ENCODE results near the gene EP400.

The EP400 gene

GRCh38 chr12:132056320-132056719, 106.6 kb downstream of the EP400 start:
- TF ChIP-seq CTCF (IDR thresholded peaks at IDR 0.05; ENCODE audit: extremely low read depth, insufficient read depth, missing control alignments) = no peak
- in situ Hi-C loops (cut with MboI; ENCODE audit: low pct_unique_long_range_greater_than_20kb, low sequenced_read_pairs, unreplicated experiment) = no loop called here
- DNase-seq (ENCODE audit: low spot score) = no peak

- in situ Hi-C loops (cut with MboI; ENCODE audit: low pct_unique_long_range_greater_than_20kb, low sequenced_read_pairs, unreplicated experiment) = no loop called here
- TF ChIP-seq CTCF (IDR thresholded peaks at IDR 0.05; ENCODE audit: extremely low read depth, insufficient read depth, missing control alignments) = no peak
- DNase-seq (ENCODE audit: low spot score) = no peak
These were observed 107.2 kb downstream of the EP400 start for GRCh38 chr12:132056951-132057350.

- in situ Hi-C loops (cut with MboI; ENCODE audit: low pct_unique_long_range_greater_than_20kb, low sequenced_read_pairs, unreplicated experiment) = no loop called here
- no peak for TF ChIP-seq CTCF (IDR thresholded peaks at IDR 0.05; ENCODE audit: extremely low read depth, insufficient read depth, missing control alignments)
- DNase-seq (ENCODE audit: low spot score) = no peak
These were observed 107.9 kb downstream of the EP400 start for GRCh38 chr12:132057691-132058090.

GRCh38 chr12:132061197-132061596, 111.5 kb downstream of the EP400 start:
- in situ Hi-C loops (cut with MboI; ENCODE audit: low pct_unique_long_range_greater_than_20kb, low sequenced_read_pairs, unreplicated experiment) = no loop called here
- no peak for DNase-seq (ENCODE audit: low spot score)
- no peak for TF ChIP-seq CTCF (IDR thresholded peaks at IDR 0.05; ENCODE audit: extremely low read depth, insufficient read depth, missing control alignments)

- in situ Hi-C loops (cut with MboI; ENCODE audit: low pct_unique_long_range_greater_than_20kb, low sequenced_read_pairs, unreplicated experiment) = no loop called here
- TF ChIP-seq CTCF (IDR thresholded peaks at IDR 0.05; ENCODE audit: extremely low read depth, insufficient read depth, missing control alignments) = no peak
These were observed 112.1 kb downstream of the EP400 start for GRCh38 chr12:132061641-132062430.

GRCh38 chr12:132062481-132062880, 112.7 kb downstream of the EP400 start:
- in situ Hi-C loops (cut with MboI; ENCODE audit: low pct_unique_long_range_greater_than_20kb, low sequenced_read_pairs, unreplicated experiment) = no loop called here
- no peak for TF ChIP-seq CTCF (IDR thresholded peaks at IDR 0.05; ENCODE audit: extremely low read depth, insufficient read depth, missing control alignments)
- no peak for DNase-seq (ENCODE audit: low spot score)

More at GRCh38 chr12:132061641-132062430, 112.1 kb downstream of the EP400 start:
- DNase-seq (ENCODE audit: low spot score) = no peak
